GM11168 (cell line): ENCODE measurements around the gene MIDN.

Experiments
- in situ Hi-C: fragments of 300-500 bp; cut with MboI; formaldehyde crosslinking; loops from one replicate; pipeline ENCODE4 v1.12.0; 2022; ENCODE audit warnings: low sequenced_read_pairs; ENCODE audit not compliant: unreplicated experiment

The MIDN gene

DNA sequence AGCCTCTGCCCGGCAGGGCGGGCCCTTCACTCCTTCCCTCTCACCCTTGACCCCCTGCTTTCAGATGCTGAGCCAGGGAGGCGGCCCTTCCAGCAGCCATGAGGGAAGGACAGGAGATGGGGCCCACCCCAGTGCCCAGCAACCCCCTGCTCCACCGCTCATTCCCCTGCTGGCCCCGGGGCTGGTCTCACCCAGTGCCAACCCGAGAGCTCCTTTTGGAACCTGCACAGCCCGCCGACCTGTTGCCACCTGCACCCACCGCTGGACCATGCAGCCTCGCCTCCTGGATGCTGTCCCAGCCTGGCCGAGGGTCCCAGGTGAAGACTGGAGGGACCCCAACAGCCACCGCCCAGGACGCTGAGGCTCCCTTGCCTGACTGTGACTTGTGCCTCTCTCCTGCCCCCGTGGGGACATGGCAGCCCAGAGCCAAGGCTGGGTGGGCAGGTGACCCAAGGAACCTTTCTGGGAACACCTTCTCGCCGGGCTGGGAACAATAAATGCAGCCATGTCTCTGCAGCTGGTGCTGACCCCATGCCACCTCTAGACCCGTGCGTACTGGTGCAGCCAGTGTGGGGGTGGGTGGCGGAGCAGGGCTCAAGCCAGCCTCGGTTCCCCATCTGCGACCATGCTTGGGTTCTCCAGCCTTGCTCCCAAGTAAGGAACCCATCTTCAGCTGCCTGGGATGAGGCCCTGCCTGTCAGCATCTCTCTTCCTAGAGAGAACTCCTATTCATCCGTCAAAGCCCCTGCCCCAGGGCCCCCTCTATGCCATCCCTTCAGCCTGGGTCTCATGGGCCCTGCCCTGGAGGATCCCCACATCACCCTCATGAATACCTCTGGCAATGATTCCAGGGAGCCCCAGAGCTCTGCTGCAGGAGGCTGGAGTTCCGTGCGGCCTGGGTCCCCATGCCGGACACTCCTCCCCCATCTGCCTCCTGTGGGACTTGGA, 30.6 kb downstream of the MIDN start:
- in situ Hi-C loops = no loop called here

DNA sequence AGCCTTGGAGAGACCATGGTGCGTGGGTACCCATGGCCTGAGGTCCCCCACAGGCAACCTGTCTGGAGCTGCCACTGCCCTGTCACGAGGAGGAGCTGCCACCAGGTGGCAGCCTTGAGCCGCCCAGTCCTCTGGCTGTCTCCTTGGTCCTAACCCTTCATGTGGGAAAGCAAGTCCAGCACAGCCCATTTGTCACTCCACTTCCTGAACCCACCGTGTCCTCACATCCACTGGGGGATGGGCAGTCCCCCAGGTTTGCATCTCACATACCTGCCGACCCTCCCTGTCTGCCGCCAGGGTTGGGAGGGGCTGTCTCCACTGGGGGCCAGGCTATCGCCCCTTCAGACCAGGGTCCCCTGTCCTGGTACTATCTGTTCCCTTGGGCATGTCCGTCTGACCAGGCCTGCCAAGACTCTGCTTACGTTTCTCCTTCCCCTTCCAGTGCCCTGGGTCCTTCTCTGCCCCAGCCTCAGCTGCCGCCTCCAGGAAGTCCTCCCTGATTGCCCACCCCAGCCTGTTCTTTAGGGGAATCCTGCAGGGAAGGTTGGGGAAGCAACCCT, 31.5 kb downstream of the MIDN start:
- in situ Hi-C loops = no loop called here

DNA sequence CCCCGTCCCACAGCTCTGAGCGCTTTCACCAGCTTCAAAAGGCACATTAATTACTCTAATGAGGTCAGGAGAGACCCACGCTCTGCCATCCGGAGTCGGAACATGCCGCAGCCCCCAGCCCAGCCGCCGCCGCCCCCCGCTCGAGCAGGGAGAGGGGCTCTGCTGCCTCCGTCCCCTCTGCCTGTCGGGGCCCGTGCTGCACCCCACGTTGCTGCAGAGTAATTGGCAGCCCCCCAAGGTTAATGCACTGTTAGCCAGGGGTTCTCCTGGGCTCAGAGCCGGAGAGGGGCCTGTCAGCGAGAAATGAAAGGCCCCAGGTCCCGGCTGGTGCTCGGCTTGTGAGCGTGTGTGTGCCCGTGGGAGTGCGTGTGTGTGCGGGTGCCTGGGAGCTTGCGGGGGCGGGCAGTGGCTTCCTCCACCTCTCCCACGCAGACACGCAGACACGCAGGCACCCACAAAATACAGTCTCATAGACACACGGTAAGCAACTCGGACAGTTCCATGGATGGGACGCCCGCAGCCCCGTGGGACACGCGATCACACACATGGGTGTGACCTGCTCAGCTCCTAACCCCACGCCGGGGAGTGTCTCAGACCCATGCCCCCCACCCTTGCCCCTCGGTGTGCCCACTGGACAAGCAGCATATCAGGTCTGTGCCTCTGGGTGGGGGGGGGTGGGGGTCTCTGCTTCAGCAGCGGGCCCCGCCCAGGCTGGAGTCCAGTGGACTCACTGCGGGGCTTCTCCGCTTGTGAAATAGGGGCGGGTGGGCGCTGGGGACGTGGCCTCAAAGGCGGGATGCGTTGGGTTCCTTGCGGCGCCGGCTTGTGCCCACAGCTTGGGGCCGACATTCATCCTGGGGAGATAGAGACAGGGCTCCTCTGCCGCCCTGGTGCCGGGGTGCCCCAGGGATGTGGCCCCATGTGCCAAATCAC, 32.5 kb downstream of the MIDN start:
- in situ Hi-C loops = no loop called here

DNA sequence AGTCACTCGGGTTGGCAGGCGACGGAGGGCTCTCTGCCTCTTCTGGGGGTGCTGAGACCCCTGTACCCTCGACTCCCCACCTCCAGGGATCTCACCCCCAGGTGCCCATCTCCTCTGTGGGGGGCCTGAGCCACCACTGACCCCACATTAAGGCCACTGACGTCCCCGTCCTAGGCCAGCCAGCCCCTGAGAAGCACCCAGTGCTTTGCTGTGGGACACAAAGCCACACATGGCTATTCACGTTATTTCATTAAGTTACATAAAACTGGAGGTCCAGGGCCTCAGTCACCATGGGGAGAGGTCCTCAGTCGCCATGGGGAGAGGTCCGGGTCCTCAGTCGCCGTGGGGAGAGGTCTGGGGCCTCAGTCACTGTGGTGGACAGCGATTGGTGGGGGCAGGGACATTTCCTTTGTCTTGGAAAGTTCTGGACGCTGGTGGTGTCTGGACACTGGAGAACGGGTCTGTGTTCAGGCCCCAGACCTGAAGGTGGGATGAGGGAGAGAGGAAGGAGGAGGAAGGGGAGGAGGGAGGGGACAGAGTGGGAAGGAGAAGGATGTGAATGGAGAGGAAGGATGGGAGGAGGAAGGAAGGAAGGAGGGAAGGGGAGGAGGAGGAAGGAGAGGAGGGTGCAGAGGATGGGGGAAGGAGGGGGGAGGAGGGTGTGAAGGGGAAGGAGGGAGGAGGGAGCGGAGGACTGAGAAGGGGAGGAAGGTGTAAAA, 33.3 kb downstream of the MIDN start:
- in situ Hi-C loops = no loop called here

GRCh38 chr19:1282588-1283206, 34.3 kb downstream of the MIDN start:
- in situ Hi-C loops = no loop called here

DNA sequence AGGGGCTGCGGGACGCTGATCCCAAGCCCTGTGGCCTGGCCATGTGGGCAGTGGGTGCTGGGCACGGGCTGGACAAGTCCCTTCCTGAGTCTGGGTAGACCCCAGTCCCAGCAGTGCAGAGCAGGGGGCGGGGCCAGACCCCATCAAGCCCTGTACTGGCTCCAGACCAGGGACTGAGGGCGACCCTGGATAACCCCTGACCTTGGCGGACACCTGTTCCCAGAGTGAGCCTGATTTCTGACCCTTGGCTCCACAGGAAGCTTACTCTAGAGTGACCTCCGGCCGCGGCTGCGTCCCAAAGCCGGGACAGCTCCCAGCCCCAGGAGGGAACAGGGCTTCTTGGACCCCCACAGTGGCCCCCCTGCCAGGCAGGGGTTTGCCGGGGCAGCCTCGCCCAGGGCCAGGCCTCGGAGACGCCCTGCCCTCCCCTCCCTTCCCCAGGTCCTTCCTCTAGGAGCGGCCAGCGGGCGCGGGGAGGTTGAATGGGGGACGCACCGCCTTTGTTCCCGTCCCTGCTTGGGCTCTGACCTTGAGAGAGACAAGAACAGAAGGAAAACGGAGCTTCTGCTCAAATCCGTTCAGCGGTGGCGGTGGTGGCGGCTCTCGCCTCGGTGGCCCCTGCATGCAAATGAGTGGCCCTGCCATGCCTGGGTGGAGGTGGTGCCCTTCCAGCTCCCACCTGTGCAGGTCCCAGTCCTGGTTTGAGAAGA, 35.0 kb downstream of the MIDN start:
- in situ Hi-C loops = no loop called here

- in situ Hi-C loops = no loop called here
These were observed 35.5 kb downstream of the MIDN start for GRCh38 chr19:1283917-1284292.

- in situ Hi-C loops = no loop called here
These were observed 36.1 kb downstream of the MIDN start for GRCh38 chr19:1284293-1284978.

DNA sequence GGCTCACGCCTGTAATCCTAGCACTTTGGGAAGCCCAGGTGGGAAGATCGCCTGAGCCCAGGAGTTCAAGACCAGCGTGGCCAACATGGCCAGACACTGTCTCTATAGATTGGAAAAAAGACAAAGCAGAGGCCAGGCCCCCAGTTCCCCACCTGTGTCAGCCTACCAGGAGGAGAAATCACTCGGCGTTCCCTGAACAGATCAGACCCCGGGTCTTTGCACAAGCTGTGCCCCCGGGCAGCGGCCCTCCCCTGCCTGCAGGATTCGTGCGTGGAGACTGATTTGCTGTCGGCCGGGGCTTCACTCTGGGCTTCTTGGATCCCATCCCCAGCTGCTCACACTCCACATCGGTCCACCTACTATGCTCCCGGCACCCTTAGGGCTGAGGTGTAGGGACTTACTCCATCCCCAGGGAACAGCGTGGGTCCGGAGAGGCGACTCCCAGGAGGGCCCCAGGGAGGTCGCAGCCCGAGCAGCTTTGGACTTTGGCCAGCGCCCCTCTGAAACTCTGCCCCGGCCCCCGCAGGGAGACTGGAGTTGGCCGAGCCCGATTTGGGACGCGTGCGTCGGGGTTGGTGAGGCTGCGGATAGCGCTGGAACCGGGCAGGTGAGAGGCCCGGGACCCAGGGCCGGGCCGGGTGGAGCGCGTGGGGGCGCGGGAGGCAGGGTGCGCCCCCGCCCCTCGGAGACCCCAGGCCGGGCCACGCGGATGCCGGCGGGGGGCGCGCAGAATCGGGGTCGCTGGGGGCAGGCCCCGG, 36.8 kb downstream of the MIDN start:
- in situ Hi-C loops = no loop called here

GRCh38 chr19:1285737-1286360, 37.5 kb downstream of the MIDN start, which contains the start of gene EFNA2:
EFNA2 (plus strand) TSS chr19:1285873; CDS start chr19:1286169, 296 bp downstream.
- in situ Hi-C loops = no loop called here

GRCh38 chr19:1286487-1287353, 38.3 kb downstream of the MIDN start:
- in situ Hi-C loops = no loop called here

GRCh38 chr19:1287354-1288225, 39.2 kb downstream of the MIDN start:
- in situ Hi-C loops = no loop called here

DNA sequence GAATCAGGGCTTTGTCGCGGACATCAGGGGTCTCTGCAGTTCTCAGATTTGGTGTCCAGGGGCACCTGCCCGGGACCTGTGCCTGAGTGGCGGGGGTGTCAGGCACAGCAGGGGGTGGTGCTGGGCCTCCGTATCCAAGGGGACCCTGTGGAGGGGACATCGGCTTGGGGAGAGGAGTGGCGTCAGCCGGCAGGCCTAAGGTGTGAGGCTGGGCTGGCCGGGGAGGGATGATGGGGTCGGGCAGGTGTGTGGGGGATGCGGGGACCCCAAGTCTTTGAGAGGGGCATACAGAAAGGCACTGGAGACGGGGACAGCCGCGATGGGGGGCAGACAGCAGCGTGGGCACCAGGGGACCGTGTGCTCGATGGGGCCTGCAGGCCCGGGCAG, 39.8 kb downstream of the MIDN start:
- in situ Hi-C loops = no loop called here

GRCh38 chr19:1288833-1289685, 40.7 kb downstream of the MIDN start:
- in situ Hi-C loops = no loop called here

DNA sequence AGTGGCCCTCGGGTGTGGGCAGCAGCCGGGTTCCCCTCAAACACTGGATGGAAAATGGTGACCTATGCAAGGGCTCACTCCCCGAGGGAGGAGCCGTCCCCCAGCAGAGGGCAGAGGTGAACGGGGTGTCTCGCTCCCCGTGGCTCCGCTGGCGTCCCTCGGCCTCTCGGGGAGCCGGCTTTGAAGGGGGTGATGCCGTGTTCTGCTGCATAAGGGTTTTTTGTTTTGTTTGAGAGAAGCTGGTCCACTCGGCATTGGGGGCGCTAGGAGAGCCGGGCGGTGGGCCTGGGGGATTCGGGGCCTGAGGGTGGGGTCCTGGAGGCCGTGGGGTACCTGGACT, 41.3 kb downstream of the MIDN start:
- in situ Hi-C loops = loop anchor here (5.0 kb wide), 1 partner anchor 83 kb away; no protein-coding TSS in a partner anchor
